ENCODE results near the gene PCBP4.
A peak's percentile ranks its signal among the peaks of the same experiment; 100 is the strongest.

Gene PCBP4

DNA sequence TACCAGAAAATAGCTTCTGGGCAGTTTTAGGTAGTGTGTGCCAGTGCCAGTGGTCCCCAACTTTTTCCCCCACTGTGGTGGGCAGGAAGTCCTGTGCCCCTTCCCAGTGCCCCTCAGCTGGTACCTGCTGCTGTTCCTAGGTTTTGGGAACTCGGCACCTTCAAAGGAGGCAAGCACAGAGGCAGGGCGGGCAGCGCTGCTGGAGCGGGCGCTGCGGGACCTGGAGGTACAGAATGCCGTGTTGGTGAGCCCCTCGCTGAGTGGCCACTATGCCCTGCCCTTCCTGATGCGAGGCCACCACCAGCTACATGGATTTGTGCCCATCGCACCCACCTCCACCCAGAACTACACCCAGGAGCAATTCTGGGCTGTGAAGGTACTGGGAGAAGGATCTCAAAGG lies 13.0 kb upstream of the PCBP4 start:
- H3K9ac ChIP-seq (ENCODE audit: low read depth, low read length) = no peak overlapping the region
- H3K4me2 ChIP-seq (ENCODE audit: low read length) = no peak overlapping the region
- H3K4me1 ChIP-seq (ENCODE audit: control insufficient read depth, insufficient read depth, low read length) = peaks cover 30% of the 10 kb centered on the region
- no peaks in the 10 kb centered on the region for H3K36me3 ChIP-seq (ENCODE audit: insufficient read depth, low read length)
- H3K9me3 ChIP-seq (replicated peaks; ENCODE audit: low read length) = no peaks in the 10 kb centered on the region
- no peak overlapping the region for H3K4me3 ChIP-seq (ENCODE audit: low read length)
- no peaks in the 10 kb centered on the region for H3K27me3 ChIP-seq (ENCODE audit: control insufficient read depth, insufficient read depth, low read length)

DNA sequence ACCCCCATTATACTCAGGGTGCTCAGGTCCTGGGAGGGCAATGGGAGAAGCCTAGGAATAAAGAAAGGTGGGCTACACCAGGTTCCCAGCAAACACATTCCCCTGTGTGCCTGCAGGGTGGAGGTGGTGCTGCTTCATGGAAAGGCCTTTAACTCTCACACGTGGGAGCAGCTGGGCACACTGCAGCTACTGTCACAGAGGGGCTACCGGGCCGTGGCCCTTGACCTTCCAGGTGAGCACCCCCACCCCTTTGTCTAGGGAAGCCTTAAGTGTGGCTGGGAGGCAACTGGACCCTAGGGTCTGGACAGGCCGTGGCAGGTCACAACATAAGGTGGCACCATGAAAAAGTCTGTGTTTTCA lies 10.9 kb upstream of the PCBP4 start:
- Histone ChIP-seq H3K9me3 (replicated peaks; ENCODE audit: low read length) (no peaks in the 10 kb centered on the region), H3K4me1 (ENCODE audit: control insufficient read depth, insufficient read depth, low read length) (peaks cover 31% of the 10 kb centered on the region), H3K9ac (ENCODE audit: low read depth, low read length) (no peak overlapping the region), H3K36me3 (ENCODE audit: insufficient read depth, low read length) (no peaks in the 10 kb centered on the region), H3K4me2 (ENCODE audit: low read length) (no peak overlapping the region), H3K27me3 (ENCODE audit: control insufficient read depth, insufficient read depth, low read length) (no peaks in the 10 kb centered on the region), H3K4me3 (ENCODE audit: low read length) (no peak overlapping the region)

DNA sequence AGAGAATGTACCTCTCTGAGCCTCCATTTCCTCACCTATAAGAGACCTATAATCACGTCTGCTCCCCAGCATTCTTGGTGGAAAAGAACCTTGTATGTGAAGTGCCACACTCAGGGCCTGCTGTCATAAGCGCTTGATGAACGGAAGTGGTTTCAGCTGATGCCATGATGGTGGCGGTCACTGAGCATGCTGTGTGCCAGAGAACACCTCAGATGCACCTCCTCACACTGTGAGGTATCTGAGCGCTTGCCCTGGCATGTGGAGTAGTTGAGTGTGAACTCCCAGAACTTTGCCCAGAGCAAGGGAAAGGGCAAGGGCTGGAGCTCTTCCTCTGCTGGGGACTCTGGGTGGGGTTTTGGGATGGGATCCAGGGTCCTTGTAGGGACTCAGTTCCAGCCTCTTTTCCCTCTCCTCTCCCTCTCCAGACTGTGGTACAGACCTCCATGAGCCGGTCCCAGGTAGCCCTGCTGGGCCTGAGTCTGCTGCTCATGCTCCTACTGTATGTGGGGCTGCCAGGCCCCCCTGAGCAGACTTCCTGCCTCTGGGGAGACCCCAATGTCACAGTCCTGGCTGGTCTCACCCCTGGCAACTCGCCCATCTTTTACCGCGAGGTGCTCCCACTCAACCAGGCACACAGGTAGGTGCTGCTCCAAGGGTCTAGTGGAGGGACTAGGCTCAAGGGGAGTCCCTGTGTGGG lies 10.3 kb upstream of the PCBP4 start:
- Histone ChIP-seq H3K9me3 (replicated peaks; ENCODE audit: low read length) (no peaks in the 10 kb centered on the region), H3K9ac (ENCODE audit: low read depth, low read length) (no peak overlapping the region), H3K4me3 (ENCODE audit: low read length) (no peak overlapping the region), H3K27me3 (ENCODE audit: control insufficient read depth, insufficient read depth, low read length) (no peaks in the 10 kb centered on the region), H3K4me2 (ENCODE audit: low read length) (no peak overlapping the region), H3K36me3 (ENCODE audit: insufficient read depth, low read length) (no peaks in the 10 kb centered on the region), H3K4me1 (ENCODE audit: control insufficient read depth, insufficient read depth, low read length) (peaks cover 30% of the 10 kb centered on the region)

DNA sequence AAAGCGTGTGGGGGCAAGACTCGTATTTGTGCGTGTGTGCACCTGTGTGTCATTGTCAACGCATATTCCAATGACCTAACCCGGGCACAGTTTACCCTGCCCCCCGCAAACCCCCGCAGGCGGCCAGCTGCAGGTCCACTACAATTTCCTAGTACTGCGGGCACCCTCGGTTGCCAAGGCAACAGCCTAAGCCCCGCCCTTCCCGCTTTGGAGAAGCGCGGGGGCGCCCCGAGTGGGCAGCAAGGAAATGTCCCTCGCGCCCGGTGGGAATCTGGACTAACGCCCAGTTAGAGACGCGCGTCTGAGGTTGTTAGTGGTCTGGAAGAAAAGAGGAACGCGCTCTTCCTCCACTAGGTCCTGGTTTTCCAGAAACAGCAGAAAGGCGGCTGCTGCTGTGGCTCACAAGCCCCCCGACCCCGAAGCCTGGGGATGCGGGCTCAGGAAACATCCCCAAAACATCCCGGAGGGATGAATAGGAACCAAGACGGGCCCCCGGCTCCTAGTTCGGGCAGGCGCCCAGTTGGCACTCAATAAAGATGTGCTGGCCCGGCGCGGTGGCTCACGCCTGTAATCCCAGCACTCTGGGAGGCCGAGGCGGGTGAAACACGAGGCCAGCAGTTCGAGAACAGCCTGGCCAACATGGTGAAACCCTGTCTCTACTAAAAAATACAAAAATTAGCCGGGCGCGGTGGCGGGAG lies 8.7 kb upstream of the PCBP4 start:
- H3K4me3 ChIP-seq (ENCODE audit: low read length) = peak overlapping the region; percentile 84
- H3K36me3 ChIP-seq (ENCODE audit: insufficient read depth, low read length) = no peaks in the 10 kb centered on the region
- peak overlapping the region; percentile 89 for H3K4me2 ChIP-seq (ENCODE audit: low read length)
- no peaks in the 10 kb centered on the region for H3K9me3 ChIP-seq (replicated peaks; ENCODE audit: low read length)
- H3K9ac ChIP-seq (ENCODE audit: low read depth, low read length) = no peak overlapping the region
- H3K27me3 ChIP-seq (ENCODE audit: control insufficient read depth, insufficient read depth, low read length) = no peaks in the 10 kb centered on the region
- H3K4me1 ChIP-seq (ENCODE audit: control insufficient read depth, insufficient read depth, low read length) = peaks cover 22% of the 10 kb centered on the region

DNA sequence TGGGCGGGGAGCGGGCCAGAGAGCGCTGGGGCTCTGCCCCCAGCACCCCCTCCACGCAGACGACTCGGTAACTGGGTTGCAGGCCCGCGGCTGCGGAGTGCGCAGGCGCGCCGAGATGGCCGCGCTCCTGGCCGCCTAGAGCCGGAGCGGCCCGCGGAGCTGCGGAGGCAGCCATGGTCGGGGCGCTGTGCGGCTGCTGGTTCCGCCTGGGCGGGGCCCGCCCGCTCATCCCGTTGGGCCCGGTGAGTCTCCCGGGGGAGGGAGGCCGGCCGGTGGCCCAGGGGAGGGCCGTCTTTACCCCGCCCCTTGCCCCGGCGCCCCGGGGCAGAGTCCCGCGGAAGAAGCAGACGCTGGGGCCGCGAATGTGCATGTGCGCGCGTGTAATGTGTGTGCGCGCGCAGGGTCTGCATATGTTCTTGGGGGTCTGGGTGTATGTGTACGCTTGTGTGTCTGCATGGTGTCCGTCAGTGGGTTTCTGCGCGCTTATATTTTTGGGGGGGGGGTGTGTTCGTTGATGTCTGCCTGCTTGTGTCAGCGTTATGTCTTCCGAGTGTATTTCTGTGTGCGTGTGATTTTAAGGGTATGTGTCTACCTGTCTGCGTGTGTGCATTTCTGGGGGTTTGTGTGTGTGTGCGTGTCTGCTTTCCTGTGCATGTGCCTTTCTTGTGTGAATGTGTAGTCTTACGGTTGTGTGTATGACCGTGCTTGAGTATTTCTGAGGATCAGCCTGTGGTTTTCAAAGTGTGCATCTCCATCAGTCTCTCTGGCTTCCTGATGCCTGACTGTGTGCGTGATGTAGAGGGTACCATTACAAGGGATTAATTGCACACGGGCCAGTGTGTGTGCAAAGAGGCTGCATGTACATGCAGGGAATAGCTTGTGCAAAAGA lies 8.0 kb upstream of the PCBP4 start, which contains the start of gene ABHD14A:
TSS of gene ABHD14A (plus strand) at position 102 of the 889 bp plus-strand sequence. CDS start at position 174, 72 bp downstream.
- Histone ChIP-seq H3K36me3 (ENCODE audit: insufficient read depth, low read length) (no peaks in the 10 kb centered on the region), H3K9me3 (replicated peaks; ENCODE audit: low read length) (no peaks in the 10 kb centered on the region), H3K4me2 (ENCODE audit: low read length) (peak within 1 kb of the TSS; percentile 89), H3K27me3 (ENCODE audit: control insufficient read depth, insufficient read depth, low read length) (no peaks in the 10 kb centered on the region), H3K9ac (ENCODE audit: low read depth, low read length) (peak within 1 kb of the TSS; percentile 87), H3K4me3 (ENCODE audit: low read length) (peak within 1 kb of the TSS; percentile 84), H3K4me1 (ENCODE audit: control insufficient read depth, insufficient read depth, low read length) (peaks cover 22% of the 10 kb centered on the region)

DNA sequence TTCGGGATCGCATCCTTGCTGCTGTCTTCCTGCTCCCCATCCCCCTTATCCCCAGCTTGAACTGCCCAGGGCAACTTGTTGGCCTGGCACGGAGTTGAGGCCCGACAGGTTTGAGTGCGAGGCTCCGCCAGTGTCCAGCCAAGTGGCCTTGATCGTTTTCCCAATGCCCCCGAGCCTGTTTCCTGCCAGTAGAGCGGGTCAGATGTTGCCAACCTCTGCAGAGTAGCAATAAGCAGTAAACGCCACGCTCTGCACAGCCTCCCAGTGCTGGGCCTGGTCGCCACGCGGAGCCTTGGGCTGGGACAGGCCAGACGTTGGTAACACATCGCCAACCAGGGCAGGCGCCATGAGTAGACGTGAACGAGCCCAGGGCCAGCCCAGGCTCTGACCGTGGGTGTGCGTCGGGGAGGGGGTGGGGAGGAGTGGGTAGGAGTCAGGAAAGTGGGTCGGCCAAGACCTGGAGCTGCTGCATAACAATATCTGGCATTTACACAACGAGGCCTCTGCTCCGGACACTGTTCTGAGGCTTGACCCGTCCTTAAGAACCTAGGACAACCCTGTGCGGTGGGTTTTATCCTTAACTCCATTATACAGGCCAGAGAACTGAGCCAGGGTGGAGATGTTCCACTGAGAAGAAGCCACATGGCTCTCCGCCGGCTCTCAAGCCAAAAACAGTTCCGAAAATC lies 7.2 kb upstream of the PCBP4 start:
- Histone ChIP-seq H3K4me2 (ENCODE audit: low read length) (peak overlapping the region; percentile 89), H3K9ac (ENCODE audit: low read depth, low read length) (peak overlapping the region; percentile 87), H3K9me3 (replicated peaks; ENCODE audit: low read length) (no peaks in the 10 kb centered on the region), H3K36me3 (ENCODE audit: insufficient read depth, low read length) (no peaks in the 10 kb centered on the region), H3K4me3 (ENCODE audit: low read length) (peak overlapping the region; percentile 84), H3K27me3 (ENCODE audit: control insufficient read depth, insufficient read depth, low read length) (no peaks in the 10 kb centered on the region), H3K4me1 (ENCODE audit: control insufficient read depth, insufficient read depth, low read length) (peaks cover 22% of the 10 kb centered on the region)

DNA sequence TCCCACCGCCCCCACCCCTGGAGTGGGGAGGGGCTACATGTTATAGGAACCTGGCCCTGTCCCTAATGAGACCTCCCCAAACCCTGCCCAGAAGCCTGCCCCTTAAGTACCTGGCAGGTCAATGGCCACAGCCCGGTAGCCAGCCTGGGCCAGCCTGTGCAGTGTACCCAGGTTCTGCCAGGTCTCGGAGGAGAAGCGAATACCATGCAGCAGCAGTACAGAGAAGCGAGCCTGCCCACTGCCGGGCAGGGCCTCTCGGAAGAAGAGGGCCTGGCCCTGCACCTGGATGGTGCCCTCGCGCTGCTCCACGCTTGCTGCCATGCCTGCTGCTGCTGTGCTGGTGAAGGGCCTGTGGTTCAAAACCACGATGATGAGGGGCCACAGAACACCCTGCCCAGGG lies 4.1 kb upstream of the PCBP4 start:
- H3K27me3 ChIP-seq (ENCODE audit: control insufficient read depth, insufficient read depth, low read length) = no peaks in the 10 kb centered on the region
- H3K4me2 ChIP-seq (ENCODE audit: low read length) = no peak overlapping the region
- no peak overlapping the region for H3K4me3 ChIP-seq (ENCODE audit: low read length)
- peaks cover 39% of the 10 kb centered on the region for H3K4me1 ChIP-seq (ENCODE audit: control insufficient read depth, insufficient read depth, low read length)
- H3K36me3 ChIP-seq (ENCODE audit: insufficient read depth, low read length) = no peaks in the 10 kb centered on the region
- H3K9me3 ChIP-seq (replicated peaks; ENCODE audit: low read length) = no peaks in the 10 kb centered on the region
- H3K9ac ChIP-seq (ENCODE audit: low read depth, low read length) = no peak overlapping the region

DNA sequence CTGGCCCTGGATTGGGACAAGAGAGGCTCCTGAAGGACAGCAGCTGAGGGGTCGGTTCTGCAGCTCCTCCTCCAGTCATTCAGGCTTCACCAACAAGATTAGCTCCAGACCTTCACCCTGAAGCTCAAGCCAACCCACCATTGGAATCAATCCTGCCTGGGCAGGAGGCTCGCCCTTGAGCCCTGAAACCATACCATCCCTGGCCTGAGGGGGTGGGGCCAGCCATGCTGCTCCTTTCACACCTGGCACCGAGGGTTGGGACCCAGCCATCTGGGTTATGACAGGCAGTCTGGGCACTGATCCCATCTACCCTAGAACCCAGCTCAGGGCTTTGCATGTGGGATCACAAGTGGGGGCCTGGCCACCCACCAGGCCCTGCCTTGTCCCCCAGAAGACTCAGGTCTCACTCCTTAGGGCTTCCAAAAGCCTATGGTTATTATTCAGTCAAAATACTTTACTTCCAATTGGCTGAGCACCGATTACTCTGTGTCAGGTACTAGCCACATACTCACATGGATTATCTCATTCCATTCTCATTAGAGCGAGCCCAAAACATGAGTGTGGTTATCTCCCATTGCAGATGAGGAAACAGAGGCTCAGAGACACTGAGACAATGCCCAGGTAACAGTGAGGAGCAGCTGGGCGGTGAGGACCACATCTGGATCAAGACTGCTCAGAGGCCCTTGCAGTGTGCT lies 3.5 kb upstream of the PCBP4 start:
- H3K4me2 ChIP-seq (ENCODE audit: low read length) = no peak overlapping the region
- no peaks in the 10 kb centered on the region for H3K27me3 ChIP-seq (ENCODE audit: control insufficient read depth, insufficient read depth, low read length)
- H3K9me3 ChIP-seq (replicated peaks; ENCODE audit: low read length) = no peaks in the 10 kb centered on the region
- H3K9ac ChIP-seq (ENCODE audit: low read depth, low read length) = no peak overlapping the region
- H3K4me3 ChIP-seq (ENCODE audit: low read length) = no peak overlapping the region
- peaks cover 40% of the 10 kb centered on the region for H3K4me1 ChIP-seq (ENCODE audit: control insufficient read depth, insufficient read depth, low read length)
- H3K36me3 ChIP-seq (ENCODE audit: insufficient read depth, low read length) = no peaks in the 10 kb centered on the region

DNA sequence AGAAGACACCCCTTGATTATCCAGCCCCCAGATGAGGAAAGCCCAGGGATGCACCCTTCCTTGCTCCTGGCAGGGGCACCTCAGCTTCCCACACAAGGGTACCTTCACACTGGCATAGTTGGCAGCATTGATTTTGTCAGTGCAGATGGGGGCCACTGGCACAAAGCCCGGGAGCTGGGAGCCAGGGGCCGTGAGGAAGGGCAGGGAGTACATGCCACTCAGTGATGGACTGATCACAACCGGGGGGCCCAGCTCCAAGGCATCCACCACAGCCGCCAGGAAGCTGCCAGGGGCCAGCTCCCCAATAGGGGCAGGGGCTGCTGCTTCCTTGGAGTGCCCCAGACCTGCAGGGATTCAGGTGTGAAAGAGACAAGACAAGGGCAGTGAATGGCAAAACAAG lies 2.6 kb upstream of the PCBP4 start:
- Histone ChIP-seq H3K9ac (ENCODE audit: low read depth, low read length) (no peak overlapping the region), H3K4me2 (ENCODE audit: low read length) (no peak overlapping the region), H3K9me3 (replicated peaks; ENCODE audit: low read length) (no peaks in the 10 kb centered on the region), H3K4me1 (ENCODE audit: control insufficient read depth, insufficient read depth, low read length) (peaks cover 40% of the 10 kb centered on the region), H3K27me3 (ENCODE audit: control insufficient read depth, insufficient read depth, low read length) (no peaks in the 10 kb centered on the region), H3K4me3 (ENCODE audit: low read length) (no peak overlapping the region), H3K36me3 (ENCODE audit: insufficient read depth, low read length) (peaks cover 2% of the 10 kb centered on the region)

DNA sequence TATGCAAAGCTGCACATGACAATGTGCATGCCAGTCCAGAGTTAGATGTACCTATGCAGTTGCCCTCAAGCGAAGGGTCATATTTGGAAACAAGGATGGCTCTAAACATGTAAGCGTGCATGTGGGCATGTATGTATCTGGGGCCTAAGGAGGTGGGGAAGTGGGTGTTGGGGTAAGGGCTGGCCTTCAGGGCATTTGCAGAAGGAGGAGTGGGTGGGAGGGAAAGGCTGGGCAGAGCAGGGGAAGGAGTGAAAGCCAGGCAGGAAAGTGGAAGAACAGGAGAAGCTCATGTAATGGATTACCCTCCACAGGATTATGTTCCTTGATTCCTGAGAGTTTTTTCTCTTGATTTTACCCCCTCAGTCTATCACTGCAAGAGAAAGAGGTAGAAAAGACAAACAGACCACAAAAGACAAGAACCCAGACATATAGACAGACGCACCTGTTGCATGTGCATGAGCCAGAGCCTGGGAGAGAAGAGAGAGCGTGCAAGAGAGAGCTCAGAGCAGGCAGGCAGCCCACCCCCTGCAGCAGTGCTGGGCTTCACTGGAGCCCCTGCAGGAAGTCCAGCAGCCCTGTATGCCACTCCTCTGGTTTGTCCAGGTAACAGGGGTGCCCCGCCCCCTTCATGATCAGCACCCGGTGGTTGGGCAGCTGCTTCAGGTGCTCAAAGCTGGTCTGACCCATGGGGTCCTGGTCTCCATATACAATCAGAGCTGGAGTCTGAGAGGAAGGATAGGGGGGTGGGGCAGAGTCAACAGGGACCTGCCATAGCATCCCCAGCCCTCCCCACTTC lies 1.8 kb upstream of the PCBP4 start:
- H3K9ac ChIP-seq (ENCODE audit: low read depth, low read length) = no peak overlapping the region
- peak overlapping the region; percentile 99 for H3K4me2 ChIP-seq (ENCODE audit: low read length)
- H3K4me1 ChIP-seq (ENCODE audit: control insufficient read depth, insufficient read depth, low read length) = peaks cover 40% of the 10 kb centered on the region
- no peaks in the 10 kb centered on the region for H3K9me3 ChIP-seq (replicated peaks; ENCODE audit: low read length)
- H3K27me3 ChIP-seq (ENCODE audit: control insufficient read depth, insufficient read depth, low read length) = no peaks in the 10 kb centered on the region
- H3K36me3 ChIP-seq (ENCODE audit: insufficient read depth, low read length) = peaks cover 3% of the 10 kb centered on the region
- H3K4me3 ChIP-seq (ENCODE audit: low read length) = no peak overlapping the region
